NCI-H510A (cell line): ENCODE results near the gene KIF3A.
A peak's percentile ranks its signal among the peaks of the same experiment; 100 is the strongest.

Experiments
- DNase-seq: peaks from one replicate; lab custom pipeline; 2025; lab: John Stamatoyannopoulos, UW

Gene KIF3A

DNA sequence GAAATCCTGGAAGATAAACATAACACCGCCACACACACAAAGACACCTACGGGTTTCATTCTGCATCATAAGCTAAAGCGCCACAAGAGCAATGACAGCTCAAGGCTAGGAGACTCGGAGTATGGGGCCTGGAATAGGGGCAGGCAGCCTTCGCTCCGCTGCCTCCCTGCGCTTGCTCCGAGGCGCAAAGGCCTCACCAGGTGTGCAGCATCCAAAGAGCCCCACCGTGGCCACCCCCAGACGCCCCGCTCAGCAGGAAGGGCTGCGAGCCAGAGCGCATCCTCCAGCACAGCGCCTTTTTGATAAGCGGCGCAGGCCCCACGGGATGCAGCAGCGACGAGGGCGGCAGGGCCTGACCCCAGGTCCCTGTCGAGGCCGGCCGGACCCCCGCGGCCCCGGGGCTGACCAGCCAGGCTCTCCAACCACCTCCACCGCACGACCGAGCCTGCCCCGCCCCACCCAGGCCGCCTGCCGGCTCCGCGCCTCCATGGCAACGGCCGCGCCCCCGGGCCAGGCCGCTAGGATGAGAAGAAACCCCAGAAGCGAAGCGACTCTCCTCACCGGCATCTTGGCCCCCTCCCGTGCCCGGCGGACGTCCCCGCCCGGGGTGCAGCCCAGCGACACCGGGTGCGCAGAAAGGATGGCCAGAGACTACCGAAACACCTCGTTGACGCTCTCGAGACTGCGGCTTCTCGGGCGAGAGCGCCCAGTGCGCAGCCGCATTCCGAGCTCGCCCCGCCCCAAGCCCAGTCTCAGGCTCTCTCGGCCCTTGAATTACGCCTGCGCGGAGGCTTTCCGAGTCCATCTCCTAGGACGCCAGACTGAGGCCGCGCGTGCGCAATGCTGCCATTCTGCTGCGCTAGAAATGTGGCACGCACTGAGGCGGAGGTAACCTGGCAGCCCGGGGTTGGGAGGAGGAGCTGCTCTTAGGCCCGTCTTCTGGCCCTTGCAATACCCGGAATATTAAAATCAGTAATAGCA, at the start of gene KIF3A:
TSS of gene KIF3A (minus strand) at position 694 of the 981 bp plus-strand sequence. CDS start at position 567, 127 bp downstream.
- DNase-seq: peak; percentile 82

DNA sequence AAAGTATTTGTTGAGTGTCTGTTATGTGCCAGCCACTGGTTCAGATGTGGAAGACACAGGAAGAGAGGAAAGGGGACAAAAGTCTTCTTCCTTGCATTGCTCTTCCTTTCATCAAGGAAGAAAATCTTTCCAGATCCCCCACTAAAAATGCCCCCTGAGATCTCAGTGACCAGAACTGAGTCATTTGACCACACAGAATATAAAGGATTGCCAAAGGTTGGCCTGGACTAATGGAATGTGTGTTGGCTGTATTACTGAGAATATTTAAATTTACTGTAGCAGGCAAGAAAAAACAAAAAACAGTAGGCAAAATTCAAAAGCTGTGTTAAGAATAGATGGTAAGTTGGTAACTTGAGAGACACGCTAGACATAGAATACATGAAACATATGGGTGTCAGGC, 49.7 kb upstream of the KIF3A start:
- no peak for DNase-seq

DNA sequence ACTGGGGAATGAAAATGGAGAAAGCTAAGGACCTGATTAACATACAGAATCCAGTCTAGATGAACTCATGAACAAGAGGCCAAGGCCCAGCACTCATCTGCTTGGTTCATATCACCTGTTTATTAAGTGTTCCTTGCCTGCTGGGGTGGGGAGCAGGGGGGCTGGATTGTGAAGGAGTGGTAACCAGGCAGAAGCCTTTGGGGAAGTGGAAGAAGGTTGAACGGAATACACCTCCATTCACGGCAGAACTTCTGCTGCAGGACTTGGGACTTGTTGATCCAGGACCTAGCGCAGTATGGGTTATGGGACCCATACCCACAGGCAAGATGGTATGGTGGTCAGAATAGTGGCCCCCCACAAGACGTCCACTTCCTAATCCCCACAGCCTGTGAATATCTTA, 48.5 kb upstream of the KIF3A start:
- DNase-seq: no peak

DNA sequence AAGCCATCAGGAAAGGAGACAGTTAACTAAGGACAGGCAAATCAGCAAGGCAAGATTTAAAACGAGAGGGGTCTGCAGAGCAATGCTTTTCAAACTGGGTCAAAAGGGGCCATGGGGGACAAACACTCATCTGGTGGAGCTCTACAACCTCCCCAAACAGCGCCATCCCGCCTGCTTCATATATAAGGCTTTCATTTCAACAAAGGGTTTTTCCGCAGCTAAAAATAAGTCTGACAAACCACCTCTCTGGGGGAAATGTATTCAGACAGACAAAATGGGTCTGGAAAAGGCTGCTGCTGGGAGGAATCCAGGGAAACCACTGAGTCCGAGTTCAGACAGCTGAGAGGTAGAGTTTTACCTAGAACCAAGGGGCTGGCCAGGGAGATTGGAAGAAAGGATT, 48.0 kb upstream of the KIF3A start:
- no peak for DNase-seq

DNA sequence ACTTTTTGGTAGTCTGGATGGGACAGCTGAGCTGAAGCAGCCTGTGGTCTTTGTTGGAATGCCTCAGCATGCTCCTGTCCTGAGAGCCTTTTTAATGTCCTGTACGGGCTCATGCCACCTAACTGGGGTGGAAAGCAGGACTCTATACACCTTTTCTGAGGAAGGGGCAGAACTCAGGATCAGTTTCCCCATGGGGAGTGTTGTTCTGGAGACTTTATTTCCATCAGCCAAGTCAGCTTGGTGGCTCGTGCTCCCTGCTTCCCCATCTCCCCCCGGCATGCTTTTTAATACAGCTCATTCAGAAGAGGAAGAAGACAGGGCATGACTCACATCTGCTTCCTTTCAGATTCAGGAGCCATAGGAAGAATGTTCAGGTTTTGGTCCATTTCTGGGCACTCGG, 44.8 kb upstream of the KIF3A start:
- DNase-seq: no peak

DNA sequence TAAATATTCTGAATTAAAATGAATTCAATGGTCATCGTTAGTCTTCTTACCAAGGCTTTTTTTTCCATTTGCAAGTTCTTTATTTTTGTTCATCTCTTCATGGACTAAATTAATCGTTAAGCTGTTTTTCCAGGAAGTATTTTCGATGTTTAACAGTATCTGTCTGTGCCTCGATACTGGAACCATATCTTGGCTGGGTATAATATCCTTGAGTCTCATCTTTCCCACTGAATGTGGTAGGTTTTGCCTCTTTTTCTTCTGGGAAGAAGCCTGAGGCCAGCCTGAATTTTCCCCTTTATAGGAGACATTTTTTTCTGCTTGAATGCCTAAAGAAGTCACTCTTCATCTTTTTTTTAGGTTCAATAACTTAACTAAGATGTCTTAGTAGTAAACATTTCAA, 43.7 kb upstream of the KIF3A start:
- DNase-seq: no peak

DNA sequence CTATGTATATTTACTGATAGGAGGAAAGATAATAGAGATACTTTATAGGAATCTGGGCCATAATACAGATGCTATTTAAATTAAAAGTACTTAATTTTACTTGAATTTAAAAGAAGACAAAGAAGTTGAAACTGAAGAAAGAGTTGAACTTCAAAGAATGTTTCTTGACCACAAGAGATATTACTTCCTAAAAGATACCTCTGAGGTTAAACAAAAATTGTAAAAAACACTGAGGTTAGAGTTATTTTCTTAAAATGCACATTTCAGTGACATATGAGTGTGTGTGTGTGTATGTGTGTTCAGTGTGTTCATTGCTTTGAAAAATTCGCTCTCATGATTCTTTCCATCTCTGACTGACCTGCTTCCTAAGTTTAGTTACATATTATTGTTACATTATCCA, 43.2 kb upstream of the KIF3A start:
- DNase-seq: no peak

DNA sequence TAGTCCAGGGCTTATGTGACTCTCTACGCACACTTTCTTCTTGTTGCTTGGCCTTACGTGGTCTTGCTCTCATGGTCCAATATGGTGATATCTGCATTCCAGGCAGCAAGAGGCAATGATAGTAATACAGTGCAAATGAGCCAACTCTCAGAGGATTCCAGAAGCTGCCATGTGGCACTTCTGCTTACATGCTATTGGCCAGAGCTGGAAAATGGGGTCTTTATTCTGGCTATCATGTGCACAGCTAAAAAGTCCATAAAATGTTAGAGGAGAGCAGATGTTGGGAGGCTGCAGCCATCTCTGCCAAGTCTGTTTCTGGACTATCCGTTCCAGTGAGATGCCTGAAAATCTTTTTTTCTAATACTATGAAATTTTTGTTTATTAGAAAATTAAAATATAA, 42.6 kb upstream of the KIF3A start:
- no peak for DNase-seq

DNA sequence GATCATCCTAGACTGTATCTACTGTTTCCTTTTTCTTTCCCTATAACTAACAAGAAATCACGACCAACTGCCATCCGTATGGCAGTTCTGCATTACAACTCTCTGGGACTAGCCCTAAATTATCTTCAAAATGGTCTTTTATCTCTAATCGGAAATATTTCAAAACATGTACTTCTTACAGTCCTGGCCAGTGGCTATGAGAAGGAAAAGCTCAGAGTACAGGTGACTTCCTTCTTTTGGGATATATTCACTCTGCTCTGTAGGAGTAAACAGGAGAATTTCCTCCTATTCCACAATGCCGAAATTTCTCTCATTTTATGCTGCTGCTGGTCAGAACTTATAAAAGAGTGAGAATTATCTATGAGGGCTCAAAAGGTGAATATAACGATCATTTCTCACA, 41.5 kb upstream of the KIF3A start:
- no peak for DNase-seq

DNA sequence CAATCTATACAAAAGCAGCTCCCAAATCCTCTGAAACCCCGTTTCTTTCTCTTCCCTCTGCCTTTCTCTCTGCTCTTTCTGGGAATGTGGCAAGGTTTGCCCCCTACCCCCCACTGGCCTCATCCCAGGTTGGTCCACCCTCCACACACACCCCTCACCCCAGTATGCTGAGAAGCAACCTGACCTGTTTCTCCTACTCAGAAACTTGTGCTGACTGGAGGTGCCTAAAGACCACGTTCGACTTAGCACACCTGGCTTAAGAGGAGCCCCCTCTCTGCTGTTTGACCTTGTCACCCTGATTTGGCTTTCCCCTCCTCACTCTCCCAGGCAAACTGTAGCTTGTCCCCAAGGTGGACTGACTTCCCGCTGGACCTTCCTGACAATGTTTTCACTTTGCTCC, 40.8 kb upstream of the KIF3A start:
- no peak for DNase-seq

DNA sequence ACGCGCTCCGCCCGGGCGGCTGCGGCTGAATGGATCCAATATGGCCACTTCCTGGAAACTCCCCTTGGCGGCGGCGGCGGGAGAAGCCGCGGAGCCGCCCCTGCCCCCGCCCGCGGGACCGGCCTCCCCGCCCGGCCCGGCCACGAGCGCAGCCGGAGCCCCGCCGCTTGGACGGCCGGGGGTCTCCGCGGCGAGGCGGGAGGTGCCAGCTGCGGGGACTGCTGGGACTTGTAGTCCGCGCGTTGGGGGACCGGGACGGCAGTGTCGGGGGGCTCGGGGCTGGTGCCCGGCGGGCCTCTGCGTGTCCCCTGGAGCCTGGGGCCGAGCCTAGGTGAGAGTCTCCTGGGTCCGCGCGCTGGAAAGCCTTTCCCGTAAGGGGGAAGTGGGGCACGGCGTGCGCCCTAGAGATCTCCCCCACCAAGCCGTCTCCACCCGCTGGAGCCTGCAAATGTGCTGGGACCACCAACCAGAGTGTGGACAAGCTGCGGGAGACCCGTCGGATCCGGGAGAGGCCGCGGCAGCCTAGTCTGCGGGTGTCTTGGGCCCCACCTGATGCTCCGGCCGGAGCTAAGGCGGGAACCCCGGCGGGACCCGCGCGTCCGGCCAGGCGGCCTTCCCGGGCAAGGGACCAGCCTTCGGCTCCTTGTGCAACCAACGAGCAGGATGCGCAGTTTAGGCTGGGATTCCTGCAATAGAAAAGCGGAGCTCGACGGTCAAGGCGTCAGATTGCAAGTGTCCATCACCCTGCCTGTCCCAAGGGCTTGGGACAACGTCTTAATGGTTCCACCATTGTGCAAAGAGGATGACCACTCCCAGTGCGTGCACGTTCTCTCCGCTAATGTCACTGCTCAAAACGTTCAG, 40.1 kb upstream of the KIF3A start, which contains the start of gene SEPTIN8:
TSS of gene SEPTIN8 (minus strand) at position 31 of the 861 bp plus-strand sequence. CDS start 102 bp downstream, outside the sequence.
- no peak for DNase-seq

DNA sequence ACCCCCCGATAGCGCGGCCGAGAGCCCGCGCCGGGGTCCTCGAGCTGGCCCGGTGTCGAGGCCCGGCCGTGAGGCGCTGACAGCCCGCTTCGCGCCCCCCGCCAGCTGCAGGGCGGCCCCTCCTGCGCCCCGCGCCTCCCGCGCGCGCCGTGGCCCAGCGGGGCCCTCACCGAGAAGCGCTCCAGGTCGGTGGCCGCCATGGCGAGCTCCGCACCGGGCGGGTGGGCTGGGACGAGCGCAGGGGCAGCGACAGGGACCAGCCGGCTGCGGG, 39.5 kb upstream of the KIF3A start:
- DNase-seq: no peak

DNA sequence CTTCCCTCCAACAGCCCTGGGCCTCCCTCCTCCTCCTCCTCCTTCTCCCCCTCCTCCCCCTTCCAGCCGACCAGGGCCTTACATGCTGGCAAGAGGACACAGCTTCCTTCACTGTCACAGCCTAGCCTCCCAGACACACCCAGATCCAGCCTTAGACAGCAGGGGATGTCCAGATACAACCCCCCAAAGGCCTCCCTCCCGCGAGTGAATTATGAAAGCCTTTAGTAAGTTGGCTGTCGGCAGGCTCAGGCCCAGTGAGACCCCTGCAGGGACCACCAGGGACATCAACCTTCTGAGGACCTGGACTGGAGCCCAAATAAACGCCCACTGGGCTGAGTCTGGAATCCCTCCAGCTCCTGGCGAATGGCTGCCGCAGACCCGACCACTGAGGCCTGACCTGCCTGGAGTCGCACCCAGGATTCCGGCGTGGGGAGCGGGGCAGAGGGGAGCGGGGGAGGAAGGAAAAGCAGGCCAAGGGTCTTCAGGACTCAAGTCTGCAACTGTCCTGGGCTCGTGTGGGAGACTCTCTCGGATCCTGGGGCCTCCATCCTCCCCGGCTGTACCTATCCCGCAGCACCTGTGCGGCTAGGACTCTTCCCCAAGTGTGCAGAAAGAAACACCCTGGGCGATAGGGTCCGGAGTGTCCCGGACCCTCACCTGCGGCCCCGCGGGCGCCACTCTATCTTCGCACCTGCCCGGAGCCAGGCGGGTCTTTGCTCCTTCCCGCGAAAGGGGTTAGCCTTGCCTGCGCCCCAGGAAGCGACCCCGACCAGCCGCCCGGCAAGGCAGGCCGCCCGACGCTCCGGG, 39.0 kb upstream of the KIF3A start:
- DNase-seq: no peak

DNA sequence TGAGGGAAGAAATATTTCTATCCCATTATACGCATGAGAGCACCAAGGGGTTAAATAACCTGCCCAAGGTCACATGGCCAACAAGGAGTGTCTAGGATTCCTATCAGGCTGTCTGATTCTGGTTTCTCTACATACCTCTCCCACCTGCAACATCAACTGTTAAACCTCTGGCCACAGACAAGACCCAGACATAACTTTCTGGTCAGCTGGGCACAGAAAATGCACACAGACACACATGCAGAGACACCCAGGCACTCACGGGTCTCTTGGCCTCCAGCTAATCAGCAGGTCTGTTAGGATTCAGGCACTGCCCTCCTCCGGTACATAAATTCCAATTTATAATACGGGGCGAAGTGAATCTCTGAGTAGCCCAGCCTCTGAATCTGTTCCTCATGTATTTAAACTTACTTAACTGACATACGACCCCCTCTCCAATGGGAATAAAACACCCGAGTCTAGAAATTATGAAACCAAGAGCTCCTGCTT, 38.2 kb upstream of the KIF3A start:
- DNase-seq: no peak

DNA sequence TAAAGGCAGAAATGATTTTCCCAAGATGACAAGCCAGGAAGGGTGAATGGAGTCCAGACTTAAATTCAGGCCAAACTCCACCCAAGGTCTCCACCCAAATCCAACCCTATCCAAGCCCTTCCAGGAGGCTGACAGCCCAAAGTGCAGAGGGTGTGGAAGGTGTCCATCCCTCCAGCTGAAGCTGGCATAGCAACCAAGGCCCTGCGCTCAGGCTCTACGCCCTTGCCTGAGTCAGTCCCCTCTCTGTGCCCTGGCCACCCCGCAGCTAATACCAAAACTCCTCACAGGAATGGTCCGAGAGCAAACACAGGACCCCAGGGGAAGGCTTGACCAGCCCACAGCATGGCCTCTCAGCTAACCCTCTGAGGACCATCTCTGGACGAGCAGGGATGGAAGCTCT, 37.5 kb upstream of the KIF3A start:
- no peak for DNase-seq

DNA sequence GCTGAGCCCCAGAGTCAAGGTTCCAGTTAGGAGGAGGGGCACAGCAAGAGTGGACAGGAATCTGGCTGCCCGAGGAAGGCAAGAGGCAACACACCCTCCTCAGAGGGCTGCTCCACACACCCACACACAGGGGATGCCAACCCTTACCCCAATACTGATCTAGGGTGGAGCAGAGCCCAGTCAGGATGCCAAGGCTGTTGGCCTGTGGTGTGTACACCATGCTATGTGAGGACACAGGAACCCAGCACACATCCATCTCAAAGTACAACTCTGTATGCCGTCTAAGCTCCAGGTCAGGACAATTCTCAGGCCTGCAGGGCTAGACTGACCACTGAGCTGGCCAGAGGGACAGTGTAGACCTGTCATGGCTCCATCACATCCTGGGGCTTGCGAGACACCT, 37.1 kb upstream of the KIF3A start:
- DNase-seq: no peak

DNA sequence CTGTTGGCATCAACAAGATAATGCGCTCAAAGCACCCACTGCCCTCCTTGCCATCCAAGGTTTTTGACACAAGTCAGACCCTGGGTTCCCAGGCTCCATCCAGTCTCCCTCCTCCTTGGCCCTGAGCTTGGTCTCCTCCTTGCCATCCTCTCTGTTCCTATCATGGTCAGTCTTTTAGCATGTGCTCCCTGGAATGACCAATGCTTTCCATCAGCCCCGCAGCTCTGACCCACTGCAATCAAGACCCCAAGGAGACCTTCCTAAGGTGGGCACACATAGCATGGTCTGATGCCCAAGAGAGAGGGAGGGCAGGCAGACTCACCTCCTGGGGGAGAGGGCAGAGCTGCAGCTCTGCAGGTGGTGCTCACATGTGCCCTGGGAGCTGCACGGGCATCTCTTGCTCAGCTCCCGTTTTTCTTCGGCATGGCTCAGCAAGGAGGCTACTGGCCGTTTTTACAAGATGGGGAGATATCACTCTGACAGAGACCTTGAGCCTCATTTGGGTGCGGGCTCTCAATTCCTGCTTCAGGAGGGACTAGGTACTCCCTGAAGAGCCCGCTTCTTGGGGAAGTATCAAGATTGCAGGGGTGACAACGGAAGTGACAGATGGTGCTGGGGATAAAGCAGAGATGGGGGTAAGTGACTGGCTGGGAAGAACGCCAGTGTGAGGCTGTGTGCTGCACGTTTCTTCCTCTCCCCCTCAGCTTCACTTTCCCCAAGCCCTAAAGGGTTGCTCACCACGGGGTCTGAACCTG, 36.4 kb upstream of the KIF3A start:
- DNase-seq: no peak

DNA sequence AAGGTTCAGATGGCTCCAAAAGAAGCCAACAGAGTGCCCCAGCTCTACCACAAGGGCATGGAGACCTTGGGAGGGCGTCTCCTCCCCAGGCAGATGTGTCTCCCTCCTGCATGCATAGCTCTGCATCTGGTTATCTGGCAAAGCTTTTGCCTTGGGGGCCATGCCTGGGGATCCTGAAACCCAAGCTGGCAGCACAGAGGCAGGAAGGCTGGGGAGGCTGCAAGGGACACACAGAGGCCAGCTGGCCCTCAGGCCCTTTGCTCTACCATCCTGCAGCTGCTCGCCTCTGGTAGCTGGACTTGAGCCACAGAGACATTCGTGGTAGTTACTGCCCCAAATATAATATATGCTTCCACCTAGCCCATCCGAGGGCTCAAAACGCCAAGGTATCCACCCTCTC, 35.8 kb upstream of the KIF3A start:
- no peak for DNase-seq

DNA sequence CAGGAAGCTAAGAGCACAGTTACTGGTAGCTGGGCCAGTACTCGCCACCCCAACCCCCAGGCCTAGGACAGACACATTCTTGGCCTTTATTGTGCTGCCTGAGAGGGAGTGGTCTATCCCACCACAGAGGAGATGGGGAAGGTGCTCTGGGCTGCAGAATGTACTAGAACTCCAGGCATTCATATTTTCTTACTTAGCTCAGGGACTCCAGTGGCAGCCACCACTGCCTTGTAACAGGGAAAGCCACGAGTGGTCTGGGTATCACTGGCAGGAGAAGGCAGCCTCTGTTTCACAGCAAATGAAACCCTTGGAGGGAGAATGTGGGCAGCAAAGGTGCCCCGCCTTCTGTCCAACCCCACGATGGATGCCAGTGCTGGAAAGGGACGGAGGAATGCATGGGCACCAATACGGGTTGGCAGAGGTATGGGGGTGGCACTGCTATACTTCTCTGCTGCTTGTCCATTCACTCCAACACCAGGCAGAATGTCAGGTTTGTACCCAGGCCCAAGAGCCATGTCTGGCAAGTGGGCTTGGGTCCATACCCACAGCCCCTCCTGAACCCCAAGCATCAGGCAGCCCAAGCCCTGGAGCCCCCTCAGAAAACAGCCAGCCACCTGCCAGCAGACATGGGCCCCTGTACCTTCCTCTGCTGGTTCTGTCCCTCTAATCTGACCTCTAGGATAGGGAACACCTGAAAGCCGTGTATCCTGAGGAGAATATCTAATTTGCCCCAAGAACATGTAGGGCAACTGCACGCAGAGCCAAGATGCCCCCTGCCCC, 35.1 kb upstream of the KIF3A start:
- no peak for DNase-seq

DNA sequence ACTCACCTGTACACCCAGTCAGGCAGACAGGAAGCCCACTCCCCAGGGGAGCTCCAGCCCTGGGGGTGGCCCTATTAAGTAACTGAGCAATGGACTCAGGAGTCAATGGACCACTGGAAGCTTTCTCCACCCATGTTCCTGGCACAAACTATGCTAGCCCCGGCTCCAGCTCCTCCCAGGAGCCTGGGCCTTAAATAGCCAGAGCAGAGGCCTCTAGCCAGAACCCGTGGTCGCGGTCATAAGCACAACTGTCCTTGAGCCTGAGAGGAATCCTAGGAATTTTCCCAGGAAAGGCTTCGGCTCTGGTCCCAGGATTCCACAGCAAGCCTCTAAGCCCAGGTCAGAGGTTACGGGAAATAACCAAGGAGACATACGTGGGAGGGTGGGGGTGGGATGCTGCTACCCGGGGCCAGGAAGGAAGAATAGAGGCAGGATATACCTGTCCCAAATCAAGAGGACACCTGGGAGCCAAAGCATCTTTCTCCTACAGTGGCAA, 34.2 kb upstream of the KIF3A start:
- DNase-seq: no peak
